GM21529 (cell line): Measurements from ENCODE around the gene KRTAP5-3.
"Not testable (repeated sequence)": the region's sequence is repeated elsewhere in the genome, so short reads cannot be mapped to it uniquely, and the experiment has no call there.

Experiments
- ATAC-seq: cut with Tn5 transposase; IDR thresholded peaks from one replicate; pipeline ENCODE4 v1.9.1; 2021; ENCODE audit not compliant: unreplicated experiment

KRTAP5-3 gene

GRCh38 chr11:1608363-1608762 lies at the start of gene KRTAP5-3:
Gene KRTAP5-3 (minus strand): TSS chr11:1608463. CDS start chr11:1608385, 78 bp downstream.
- no peak for ATAC-seq

- ATAC-seq: no peak
Measured at GRCh38 chr11:1656670-1657069, 48.4 kb upstream of the KRTAP5-3 start.

- ATAC-seq: no peak
Measured at GRCh38 chr11:1656061-1656441, 47.8 kb upstream of the KRTAP5-3 start.

- no peak for ATAC-seq
Measured at GRCh38 chr11:1655168-1656060, 47.2 kb upstream of the KRTAP5-3 start.

- no peak for ATAC-seq
Measured at GRCh38 chr11:1654388-1655167, 46.3 kb upstream of the KRTAP5-3 start.

- ATAC-seq: no peak
Measured at GRCh38 chr11:1653541-1654387, 45.5 kb upstream of the KRTAP5-3 start.

GRCh38 chr11:1652771-1653540 lies 44.7 kb upstream of the KRTAP5-3 start:
- ATAC-seq: no peak

- no peak for ATAC-seq
Measured at GRCh38 chr11:1652442-1652770, 44.1 kb upstream of the KRTAP5-3 start.

- no peak for ATAC-seq
Measured at GRCh38 chr11:1652026-1652425, 43.8 kb upstream of the KRTAP5-3 start.

GRCh38 chr11:1651411-1651980 lies 43.2 kb upstream of the KRTAP5-3 start:
- no peak for ATAC-seq

- ATAC-seq: no peak
Measured at GRCh38 chr11:1650918-1651262, 42.6 kb upstream of the KRTAP5-3 start.

- ATAC-seq: no peak
Measured at GRCh38 chr11:1650034-1650917, 42.0 kb upstream of the KRTAP5-3 start.

GRCh38 chr11:1648653-1649420 lies 40.6 kb upstream of the KRTAP5-3 start:
- no peak for ATAC-seq

- ATAC-seq: no peak
Measured at GRCh38 chr11:1647901-1648652, 39.8 kb upstream of the KRTAP5-3 start.

- ATAC-seq: not testable (repeated sequence)
Measured at GRCh38 chr11:1646540-1646939, 38.3 kb upstream of the KRTAP5-3 start.

- no peak for ATAC-seq
Measured at GRCh38 chr11:1645357-1645821, 37.1 kb upstream of the KRTAP5-3 start.

- no peak for ATAC-seq
Measured at GRCh38 chr11:1644601-1645356, 36.5 kb upstream of the KRTAP5-3 start.
